Fibroblast of upper back skin (primary cell): ENCODE data around the gene MIER2.
"Not testable (repeated sequence)": the region's sequence is repeated elsewhere in the genome, so short reads cannot be mapped to it uniquely, and the experiment has no call there.

Source experiments
- DNase-seq: peaks from one replicate; pipeline ENCODE4 v3.0.0-alpha.2; 2013

The MIER2 gene, protein sequence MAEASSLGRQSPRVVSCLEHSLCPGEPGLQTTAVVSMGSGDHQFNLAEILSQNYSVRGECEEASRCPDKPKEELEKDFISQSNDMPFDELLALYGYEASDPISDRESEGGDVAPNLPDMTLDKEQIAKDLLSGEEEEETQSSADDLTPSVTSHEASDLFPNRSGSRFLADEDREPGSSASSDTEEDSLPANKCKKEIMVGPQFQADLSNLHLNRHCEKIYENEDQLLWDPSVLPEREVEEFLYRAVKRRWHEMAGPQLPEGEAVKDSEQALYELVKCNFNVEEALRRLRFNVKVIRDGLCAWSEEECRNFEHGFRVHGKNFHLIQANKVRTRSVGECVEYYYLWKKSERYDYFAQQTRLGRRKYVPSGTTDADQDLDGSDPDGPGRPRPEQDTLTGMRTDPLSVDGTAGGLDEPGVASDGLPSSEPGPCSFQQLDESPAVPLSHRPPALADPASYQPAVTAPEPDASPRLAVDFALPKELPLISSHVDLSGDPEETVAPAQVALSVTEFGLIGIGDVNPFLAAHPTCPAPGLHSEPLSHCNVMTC

DNA sequence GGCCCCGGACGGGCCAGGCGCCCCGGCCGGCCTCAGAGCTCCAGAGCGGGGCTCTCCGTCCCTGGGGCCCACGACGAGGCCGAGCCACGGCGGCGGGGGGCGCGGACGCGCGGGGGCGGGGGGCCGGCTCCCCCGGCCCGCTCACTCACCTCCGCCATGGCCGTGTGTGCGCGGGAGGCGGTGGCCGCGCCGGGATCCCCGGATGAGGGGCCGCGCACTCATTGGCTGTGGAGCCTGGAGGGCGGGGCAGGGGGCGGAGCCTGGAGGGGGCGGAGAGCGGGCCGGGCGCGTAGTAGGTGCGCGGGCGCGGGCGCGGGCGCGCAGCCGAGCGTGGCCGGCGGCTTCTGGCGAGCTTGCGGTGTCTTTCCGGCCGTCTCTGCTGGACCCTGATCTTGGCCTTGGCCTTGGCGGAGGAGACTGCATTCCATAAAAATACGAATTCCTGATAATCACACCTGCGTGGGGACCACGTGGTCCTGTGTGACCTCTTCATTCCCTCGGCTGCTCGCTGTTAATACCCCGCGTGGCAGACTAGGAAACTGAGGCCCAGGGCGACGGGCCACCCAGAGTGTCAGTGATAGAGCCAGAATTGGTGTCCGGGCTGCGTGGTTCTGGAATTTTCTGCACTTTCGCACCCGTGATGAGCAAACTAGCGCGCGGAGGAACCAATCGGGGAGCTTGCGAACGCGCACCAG, at the start of gene MIER2:
TSS of gene MIER2 (minus strand) at position 172 of the 695 bp plus-strand sequence. CDS start at position 158, 14 bp downstream.
- peak; percentile 76 for DNase-seq

DNA sequence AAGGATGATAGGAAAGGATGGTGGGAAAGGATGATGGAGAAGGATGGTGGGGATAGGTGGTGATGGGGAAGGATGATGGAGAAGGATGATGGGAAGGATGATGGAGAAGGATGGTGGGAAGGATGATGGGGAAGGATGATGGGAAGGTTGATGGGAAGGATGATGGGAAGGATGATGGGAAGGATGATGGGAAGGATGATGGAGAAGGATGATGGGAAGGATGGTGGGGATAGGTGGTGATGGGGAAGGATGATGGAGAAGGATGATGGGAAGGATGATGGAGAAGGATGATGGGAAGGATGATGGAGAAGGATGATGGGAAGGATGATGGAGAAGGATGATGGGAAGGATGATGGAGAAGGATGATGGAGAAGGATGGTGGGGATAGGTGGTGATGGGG, 49.0 kb upstream of the MIER2 start:
- not testable (repeated sequence) for DNase-seq

- no peak for DNase-seq
Observed at GRCh38 chr19:392375-392970, 47.9 kb upstream of the MIER2 start.

GRCh38 chr19:391726-392374, 47.3 kb upstream of the MIER2 start:
- no peak for DNase-seq

DNA sequence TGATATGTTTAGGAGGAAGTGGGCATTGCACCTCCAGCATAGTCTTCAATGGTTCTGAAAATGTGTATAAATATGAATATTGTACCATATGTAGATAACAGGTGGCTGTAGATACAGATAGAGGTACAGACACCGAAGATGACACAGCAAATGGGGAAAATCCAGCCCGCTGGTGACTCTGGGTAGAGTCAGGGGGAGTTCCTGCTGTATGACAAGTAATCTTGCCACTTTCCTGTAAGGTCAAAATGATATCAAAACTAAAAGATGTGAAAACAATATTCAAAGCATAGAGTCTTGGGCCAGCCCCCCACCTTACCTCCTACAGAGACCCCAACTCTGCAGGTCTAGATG, 46.6 kb upstream of the MIER2 start:
- no peak for DNase-seq

DNA sequence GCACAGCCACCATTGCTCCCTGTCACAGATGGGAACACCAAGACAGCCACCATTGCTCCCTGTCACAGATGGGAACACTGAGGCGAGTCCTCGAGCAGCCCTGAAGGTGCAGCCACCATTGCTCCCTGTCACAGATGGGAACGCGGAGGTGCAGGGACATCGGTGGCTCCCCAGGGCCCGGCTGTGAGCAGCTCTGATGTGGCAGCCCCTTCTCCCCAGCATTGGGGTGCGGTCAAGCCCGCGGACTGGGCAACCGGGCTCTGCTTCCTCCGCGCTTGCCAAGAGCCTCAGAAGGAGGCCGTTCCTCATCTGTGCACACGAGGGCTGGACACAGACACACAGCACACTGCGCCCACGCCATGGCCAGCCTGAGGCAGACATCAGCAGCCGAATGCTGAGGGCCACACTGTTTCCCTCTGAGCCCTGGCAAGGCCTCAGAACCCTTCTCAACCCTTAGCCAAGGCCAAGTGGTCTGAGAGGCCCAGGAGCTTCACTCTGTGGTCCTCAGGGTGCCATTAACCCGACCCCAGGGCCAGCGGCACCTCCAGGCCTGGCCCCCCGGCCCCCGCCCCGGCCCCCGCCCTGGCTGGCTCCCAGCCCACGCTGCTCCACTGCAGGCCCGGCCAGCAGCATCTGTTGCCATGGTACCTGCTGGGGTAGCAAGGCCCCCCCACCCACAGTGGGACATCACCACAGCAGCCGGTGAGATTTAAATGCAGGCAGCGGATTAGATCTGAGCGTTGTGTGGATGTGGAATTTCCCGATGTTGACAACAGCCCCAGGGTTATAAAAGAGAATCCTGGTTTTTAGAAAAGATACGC, 46.0 kb upstream of the MIER2 start:
- DNase-seq: no peak

DNA sequence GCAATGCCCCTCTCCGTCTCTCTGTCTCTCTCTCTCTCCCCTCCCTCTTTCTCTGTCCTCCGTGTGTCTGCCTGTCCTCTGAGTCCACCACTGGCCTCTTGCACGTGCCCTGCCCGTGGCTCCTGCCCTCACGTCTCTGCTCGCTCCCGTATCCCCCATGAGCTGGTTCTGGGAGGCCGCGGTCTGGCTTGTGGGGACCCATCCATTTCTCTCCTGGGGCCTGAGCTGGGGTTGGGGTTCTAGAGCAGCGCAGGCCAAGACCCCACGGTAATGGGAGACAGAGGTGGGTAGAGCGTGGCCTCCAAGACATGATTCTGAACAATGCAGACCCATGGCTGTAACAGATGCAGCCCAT, 45.3 kb upstream of the MIER2 start:
- no peak for DNase-seq

GRCh38 chr19:389255-389934, 44.8 kb upstream of the MIER2 start:
- no peak for DNase-seq

GRCh38 chr19:388691-389090, 44.1 kb upstream of the MIER2 start:
- DNase-seq: no peak

GRCh38 chr19:387777-388176, 43.2 kb upstream of the MIER2 start:
- no peak for DNase-seq

DNA sequence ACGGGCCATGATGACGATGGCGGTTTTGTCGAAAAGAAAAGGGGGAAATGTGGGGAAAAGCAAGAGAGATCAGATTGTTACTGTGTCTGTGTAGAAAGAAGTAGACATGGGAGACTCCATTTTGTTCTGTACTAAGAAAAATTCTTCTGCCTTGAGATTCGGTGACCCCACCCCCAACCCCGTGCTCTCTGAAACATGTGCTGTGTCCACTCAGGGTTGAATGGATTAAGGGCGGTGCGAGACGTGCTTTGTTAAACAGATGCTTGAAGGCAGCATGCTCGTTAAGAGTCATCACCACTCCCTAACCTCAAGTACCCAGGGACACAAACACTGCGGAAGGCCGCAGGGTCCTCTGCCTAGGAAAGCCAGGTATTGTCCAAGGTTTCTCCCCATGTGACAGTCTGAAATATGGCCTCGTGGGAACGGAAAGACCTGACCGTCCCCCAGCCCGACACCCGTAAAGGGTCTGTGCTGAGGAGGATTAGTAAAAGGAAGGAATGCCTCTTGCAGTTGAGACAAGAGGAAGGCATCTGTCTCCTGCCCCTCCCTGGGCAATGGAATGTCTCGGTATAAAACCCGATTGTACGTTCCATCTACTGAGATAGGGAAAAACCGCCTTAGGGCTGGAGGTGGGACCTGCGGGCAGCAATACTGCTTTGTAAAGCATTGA, 42.2 kb upstream of the MIER2 start:
- not testable (repeated sequence) for DNase-seq

DNA sequence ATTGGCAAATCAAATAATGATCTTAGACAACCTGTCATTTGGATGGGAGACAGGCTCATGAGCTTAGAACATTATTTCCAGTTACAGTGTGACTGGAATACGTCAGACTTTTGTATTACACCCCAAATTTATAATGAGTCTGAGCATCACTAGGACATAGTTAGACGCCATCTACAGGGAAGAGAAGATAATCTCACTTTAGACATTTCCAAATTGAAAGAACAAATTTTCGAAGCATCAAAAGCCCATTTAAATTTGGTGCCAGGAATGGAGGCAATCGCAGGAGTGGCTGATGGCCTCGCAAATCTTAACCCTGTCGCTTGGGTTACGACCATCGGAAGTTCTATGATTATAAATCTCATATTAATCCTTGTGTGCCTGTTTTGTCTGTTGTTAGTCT, 41.6 kb upstream of the MIER2 start:
- DNase-seq: not testable (repeated sequence)

- DNase-seq: no peak
Observed at GRCh38 chr19:384799-385169, 40.2 kb upstream of the MIER2 start.

DNA sequence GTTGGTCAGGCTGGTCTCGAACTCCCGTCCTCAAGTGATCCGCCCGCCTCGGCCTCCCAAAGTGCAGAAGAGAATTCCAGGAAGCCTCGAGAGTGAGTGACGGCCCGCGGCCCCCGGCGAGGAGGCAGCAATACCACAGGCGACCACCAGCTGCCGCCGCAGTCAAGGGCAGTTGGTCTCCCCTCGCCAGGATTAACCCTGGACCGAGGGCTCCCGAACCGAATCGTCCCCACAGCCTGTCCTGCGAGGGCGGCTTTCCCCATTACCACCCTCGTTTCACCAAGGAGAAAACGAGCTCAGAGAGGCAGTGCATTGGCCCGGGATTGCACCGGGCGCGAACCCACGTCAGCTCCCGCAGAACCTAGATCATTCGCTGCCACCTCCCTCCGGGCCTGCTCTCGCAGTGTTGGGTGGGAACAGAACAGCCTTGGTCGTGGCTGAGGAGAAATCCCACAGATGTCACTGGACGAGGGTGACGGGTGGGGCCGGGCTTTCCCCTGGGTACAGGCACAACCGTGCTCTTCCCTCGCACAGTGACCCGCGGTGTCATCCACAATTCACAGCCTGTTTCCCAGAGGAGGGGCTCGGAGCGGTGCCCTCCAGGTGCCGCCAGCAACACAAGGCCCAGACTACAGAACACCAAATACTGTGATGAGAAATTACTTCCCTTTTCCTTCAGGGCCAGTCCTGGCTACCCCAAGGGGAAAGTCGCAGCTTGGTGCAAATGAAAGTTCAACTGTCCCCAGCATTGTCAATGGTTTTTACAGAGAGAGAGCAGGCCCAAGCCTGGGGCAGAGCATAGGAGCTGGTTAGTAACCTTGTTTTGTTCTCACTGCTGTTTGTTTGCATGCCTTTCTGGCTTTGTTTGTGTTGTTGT, 39.6 kb upstream of the MIER2 start:
- no peak for DNase-seq

DNA sequence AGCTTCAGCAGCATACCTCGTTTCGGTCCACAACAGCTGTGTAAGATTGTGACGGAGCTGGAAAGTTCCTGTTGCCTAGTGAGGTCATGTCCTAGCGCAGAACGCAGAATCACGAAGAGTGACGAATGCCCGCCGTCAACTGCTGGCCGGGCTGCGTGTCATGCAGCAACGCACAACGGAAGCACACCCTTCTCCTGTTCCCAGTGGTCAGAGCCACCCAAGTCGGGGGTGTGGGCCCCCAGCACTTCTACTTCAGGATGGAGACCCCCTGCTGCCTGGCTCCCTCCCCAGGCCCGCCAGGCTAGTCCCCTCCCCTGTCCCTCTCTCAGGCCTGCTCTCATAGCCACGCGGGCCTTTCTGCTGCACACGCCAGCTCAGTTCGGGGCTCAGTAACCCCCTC, 38.4 kb upstream of the MIER2 start:
- DNase-seq: no peak

GRCh38 chr19:382578-382977, 38.0 kb upstream of the MIER2 start:
- DNase-seq: peak; percentile 65

GRCh38 chr19:381901-382300, 37.3 kb upstream of the MIER2 start:
- DNase-seq: not testable (repeated sequence)

DNA sequence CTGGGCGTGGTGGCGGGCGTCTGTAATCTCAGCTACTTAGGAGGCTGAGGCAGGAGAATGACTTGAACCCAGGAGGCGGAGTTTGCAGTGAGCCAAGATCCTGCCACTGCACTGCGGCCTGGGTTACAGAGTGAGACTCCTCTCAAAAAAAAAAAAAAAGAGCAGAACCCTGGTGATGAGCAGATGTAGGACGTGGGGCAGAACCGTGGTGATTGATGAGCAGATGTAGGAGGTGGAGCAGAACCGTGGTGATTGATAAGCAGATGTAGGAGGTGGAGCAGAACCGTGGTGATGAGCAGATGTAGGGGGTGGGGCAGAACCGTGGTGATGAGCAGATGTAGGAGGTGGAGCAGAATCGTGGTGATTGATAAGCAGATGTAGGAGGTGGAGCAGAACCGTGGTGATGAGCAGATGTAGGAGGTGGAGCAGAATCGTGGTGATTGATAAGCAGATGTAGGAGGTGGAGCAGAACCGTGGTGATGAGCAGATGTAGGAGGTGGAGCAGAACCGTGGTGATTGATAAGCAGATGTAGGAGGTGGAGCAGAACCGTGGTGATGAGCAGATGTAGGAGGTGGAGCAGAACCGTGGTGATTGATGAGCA, 36.1 kb upstream of the MIER2 start:
- DNase-seq: not testable (repeated sequence)

GRCh38 chr19:379796-380195, 35.2 kb upstream of the MIER2 start:
- DNase-seq: no peak

DNA sequence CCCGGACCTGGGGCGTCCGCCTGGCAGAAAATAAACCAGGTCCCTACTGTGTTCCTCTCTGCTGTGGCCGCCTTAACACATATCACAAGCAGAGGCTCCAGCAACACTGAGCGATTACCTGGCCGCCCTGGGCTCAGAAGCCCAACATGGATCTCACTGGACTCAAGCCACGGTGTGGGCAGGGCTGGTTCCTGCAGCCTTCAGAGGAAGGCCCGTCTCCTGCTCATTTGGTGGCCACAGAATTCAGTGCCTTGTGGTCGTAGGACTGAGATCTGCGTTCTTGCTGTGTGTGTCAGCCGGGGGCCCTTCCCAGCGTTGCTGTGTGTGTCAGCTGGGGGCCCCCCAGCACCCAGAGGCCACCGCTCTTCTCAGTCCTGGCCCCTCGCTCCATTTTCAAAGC, 34.1 kb upstream of the MIER2 start:
- DNase-seq: no peak
